Myometrial cell (primary cell): ENCODE results near the gene ZNF726. TPM values are rescaled to one million over a fixed set of nuclear protein-coding genes. Genes with fewer than 3 reads are reported as not detected.

ENCODE experiments used
- total RNA-seq: library from RNA; depleted of rRNA; stranded (reverse); fragments of >200 nt; gene quantifications from 2 replicates; pipeline ENCODE4 v1.2.3, GENCODE V29; 2015

The ZNF726 gene
- 1.4 and 8.1 TPM in 2 replicates for total RNA-seq

DNA sequence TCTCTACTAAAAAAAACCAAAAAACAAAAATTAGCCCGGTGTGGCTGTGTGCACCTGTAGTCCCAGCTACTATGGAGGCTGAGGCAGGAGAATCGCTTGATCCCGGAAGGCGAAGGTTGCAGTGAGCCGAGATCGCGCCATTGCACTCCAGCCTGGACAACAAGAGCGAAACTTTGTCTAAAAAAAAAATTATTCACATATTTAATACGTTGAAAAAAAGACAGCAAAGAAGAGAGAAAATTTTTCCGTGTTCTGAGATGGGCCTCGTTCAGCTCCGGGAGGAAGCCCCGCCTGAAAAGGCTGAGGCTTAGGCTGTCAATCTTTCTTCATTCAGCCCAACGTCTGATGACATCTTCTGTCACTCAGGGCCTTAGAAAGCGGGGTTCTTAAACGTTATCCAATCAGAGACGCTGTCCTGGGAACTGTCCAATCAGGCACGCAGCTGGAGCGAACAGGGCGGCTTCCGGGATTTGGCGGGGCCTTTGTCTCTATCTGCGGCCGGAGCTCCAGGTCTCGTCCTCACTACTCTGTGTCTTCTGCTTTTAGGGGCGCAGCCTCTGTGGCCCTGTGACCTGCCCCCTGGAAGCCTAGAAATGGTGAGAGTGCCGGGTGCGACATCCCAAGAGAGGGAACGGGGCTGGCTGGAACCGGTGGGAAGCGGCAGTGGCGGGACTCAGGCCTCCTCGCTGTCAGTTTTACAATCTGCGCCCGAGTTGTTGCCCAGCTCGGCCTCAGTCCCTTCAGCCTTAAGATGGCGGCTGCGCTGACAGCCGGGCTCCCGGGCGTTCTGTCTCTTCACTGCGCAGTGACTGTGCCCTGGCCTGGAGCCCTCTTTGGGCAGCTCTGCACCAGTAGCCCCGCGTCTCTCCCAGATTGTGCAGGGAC lies at the start of gene ZNF726:
Gene ZNF726 (plus strand): TSS at position 485 of the 885 bp plus-strand sequence. CDS start 109 bp downstream, at position 594.

Other genes with a start within 250 kb of the ZNF726 start
- 0.86 and 2.8 TPM in 2 replicates for gene ZNF675, start 227.7 kb upstream of the ZNF726 start, total RNA-seq
- 0.29 and 0.35 TPM in 2 replicates for gene ZNF681, start 156.0 kb upstream of the ZNF726 start, total RNA-seq
- 1.7 and 3.4 TPM in 2 replicates for gene ZNF254, start 172.3 kb downstream of the ZNF726 start, total RNA-seq